Measurements from ENCODE around the gene DNAJA1. TPM values are rescaled to one million over a fixed set of nuclear protein-coding genes. Genes with fewer than 3 reads are reported as not detected.

The DNAJA1 gene
- total RNA-seq, 1 experiment from 2014 or later = 117 TPM

GRCh38 chr9:33022755-33023154 lies 2.3 kb upstream of the DNAJA1 start:
- no peak overlapping the region for H3K27ac ChIP-seq (ENCODE audit: low read depth, low read length)
- ChIA-PET POLR2A (no interaction called here), CTCF (no interaction called here), RAD21 (ENCODE audit: low non-redundant PET in 1 of 2, low total read pairs in 2 of 2, uncharacterized antibody in 2 of 2, unreplicated experiment in 2 of 2) (no interaction called here)
- peaks cover 19 to 23% of the 10 kb centered on the region in 2 experiments; a peak in 2 of 4 replicates for H3K36me3 ChIP-seq (ENCODE audit: control insufficient read depth in 1 of 2, insufficient read depth in 2 of 2, low read length in 2 of 2)
- no peak overlapping the region for H2AFZ ChIP-seq (ENCODE audit: low read depth, low read length, poor library complexity, severe bottlenecking)
- H3K9me2 ChIP-seq (ENCODE audit: insufficient read depth) = no peaks in the 10 kb centered on the region
- H3K9ac ChIP-seq (ENCODE audit: low read length) = no peak overlapping the region
- TF ChIP-seq EZH2 (IDR thresholded peaks at IDR 0.05) (no peak), ATF3 (IDR thresholded peaks at IDR 0.05) (no peak), MAX (IDR thresholded peaks at IDR 0.05) (no peak), FOSL1 (IDR thresholded peaks at IDR 0.05; ENCODE audit: low read depth) (no peak), ZFX (IDR thresholded peaks at IDR 0.05) (no peak), REST (IDR thresholded peaks at IDR 0.05; ENCODE audit: low read depth) (no peak), POLR2AphosphoS5 (IDR thresholded peaks at IDR 0.05; ENCODE audit: low read depth, low read length) (no peak), ZNF274 (IDR thresholded peaks at IDR 0.05; ENCODE audit: low read depth, low read length) (no peak), YY1 (IDR thresholded peaks at IDR 0.05; ENCODE audit: extremely low read depth, insufficient replicate concordance, low read depth, low read length) (no peak), CTCF (IDR thresholded peaks at IDR 0.05 in 2 of 3, conservative IDR thresholded peaks at IDR 0.05 in 1 of 3; ENCODE audit: borderline replicate concordance in 1 of 3, insufficient read depth in 1 of 3, low read depth in 2 of 3, low read length in 2 of 3) (no peak), RAD21 (IDR thresholded peaks at IDR 0.05; ENCODE audit: low read depth) (no peak), ZBTB33 (IDR thresholded peaks at IDR 0.05; ENCODE audit: extremely low read depth, insufficient replicate concordance, low read length) (no peak), POLR2A (IDR thresholded peaks at IDR 0.05; ENCODE audit: borderline replicate concordance, extremely low read depth, insufficient read depth, insufficient read length) (no peak), SP1 (IDR thresholded peaks at IDR 0.05; ENCODE audit: low read depth) (no peak)
- H3K4me3 ChIP-seq (replicated peaks in 1 of 2; ENCODE audit: low read depth in 1 of 2, low read length in 2 of 2) = no peak overlapping the region
- peaks cover 9 to 24% of the 10 kb centered on the region in 2 experiments for H3K4me1 ChIP-seq (ENCODE audit: control insufficient read depth in 1 of 2, insufficient read depth in 2 of 2, low read length in 2 of 2)
- intact Hi-C loops (cut with micrococcal nuclease) = no loop called here
- H4K20me1 ChIP-seq (ENCODE audit: insufficient read depth) = peaks cover 19% of the 10 kb centered on the region
- H3K79me2 ChIP-seq (ENCODE audit: insufficient read depth, low read length) = peaks cover 88% of the 10 kb centered on the region
- H3K4me2 ChIP-seq (ENCODE audit: low read length) = no peak overlapping the region
- ATAC-seq (no peak), DNase-seq (ENCODE audit: low read depth, low spot score) (no peak)
- H3K27me3 ChIP-seq (ENCODE audit: insufficient read depth, low read length) = no peaks in the 10 kb centered on the region
- no peaks in the 10 kb centered on the region for H3K9me3 ChIP-seq (ENCODE audit: control insufficient read depth in 1 of 2, insufficient read depth in 1 of 2, low read depth in 1 of 2, low read length in 2 of 2)
- BruUV-seq (replicated peaks) = no TSS peak
